Gastrocnemius medialis (tissue), 4 donors: ENCODE measurements around the gene PLD3.

ENCODE experiments used
- POLR2A ChIP-seq, 2 donors: fragments of 450-650 bp; IDR thresholded peaks; one replicate each; pipeline ENCODE4 v1.6.1; 2017; ENCODE audit warnings: antibody characterized with exemption in 2 of 2, mild to moderate bottlenecking in 2 of 2, moderate library complexity in 2 of 2
- TF ChIP-seq, protein P1 (sequence below), 5 experiments: fragments of 450-650 bp in 3 of 5; fragments of 200-600 bp in 2 of 5; sonication (generic) in 2 of 5; IDR thresholded peaks in 4 of 5; conservative IDR thresholded peaks in 1 of 5; 1 replicate in 4 of 5; 2 replicates in 1 of 5; pipeline ENCODE4 v1.5.1; 2016 to 2019; ENCODE audit warnings: antibody characterized with exemption in 5 of 5, mild to moderate bottlenecking in 3 of 5, moderate library complexity in 3 of 5

GRCh38 chr19:40313229-40313983 lies 35.1 kb upstream of the PLD3 start:
- TF ChIP-seq, protein P1, sequence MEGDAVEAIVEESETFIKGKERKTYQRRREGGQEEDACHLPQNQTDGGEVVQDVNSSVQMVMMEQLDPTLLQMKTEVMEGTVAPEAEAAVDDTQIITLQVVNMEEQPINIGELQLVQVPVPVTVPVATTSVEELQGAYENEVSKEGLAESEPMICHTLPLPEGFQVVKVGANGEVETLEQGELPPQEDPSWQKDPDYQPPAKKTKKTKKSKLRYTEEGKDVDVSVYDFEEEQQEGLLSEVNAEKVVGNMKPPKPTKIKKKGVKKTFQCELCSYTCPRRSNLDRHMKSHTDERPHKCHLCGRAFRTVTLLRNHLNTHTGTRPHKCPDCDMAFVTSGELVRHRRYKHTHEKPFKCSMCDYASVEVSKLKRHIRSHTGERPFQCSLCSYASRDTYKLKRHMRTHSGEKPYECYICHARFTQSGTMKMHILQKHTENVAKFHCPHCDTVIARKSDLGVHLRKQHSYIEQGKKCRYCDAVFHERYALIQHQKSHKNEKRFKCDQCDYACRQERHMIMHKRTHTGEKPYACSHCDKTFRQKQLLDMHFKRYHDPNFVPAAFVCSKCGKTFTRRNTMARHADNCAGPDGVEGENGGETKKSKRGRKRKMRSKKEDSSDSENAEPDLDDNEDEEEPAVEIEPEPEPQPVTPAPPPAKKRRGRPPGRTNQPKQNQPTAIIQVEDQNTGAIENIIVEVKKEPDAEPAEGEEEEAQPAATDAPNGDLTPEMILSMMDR (IDR thresholded peaks at IDR 0.05 in 4 of 5, conservative IDR thresholded peaks at IDR 0.05 in 1 of 5): no peak
- no peak for TF ChIP-seq POLR2A (IDR thresholded peaks at IDR 0.05)
